Naive thymus-derived CD8-positive, alpha-beta T cell (primary cell): ENCODE data around the gene EFNA3. TPM values are rescaled to one million over a fixed set of nuclear protein-coding genes. Genes with fewer than 3 reads are reported as not detected.
A peak's percentile ranks its signal among the peaks of the same experiment; 100 is the strongest.

Experiments
- ATAC-seq, 2 donors: fragments of 150-1000 bp; cut with Tn5 transposase in 1 of 2; sonication (Bioruptor Pico), chemical (Tn5 transposase) in 1 of 2; 1 replicate in 1 of 2; 2 replicates in 1 of 2; pipeline ENCODE4 v1.10.0; 2021; ENCODE audit warnings: mild to moderate bottlenecking in 2 of 2, moderate library complexity in 2 of 2
- POLR2A ChIA-PET: fragments of 350-600 bp; sonication (Branson Sonifier 250); formaldehyde crosslinking; loops from one replicate; lab custom pipeline; 2021; ENCODE audit warnings: antibody characterized with exemption; lab: Charles Lee
- DNase-seq, 10 donors: peaks; one replicate each; pipeline versions ENCODE4 v3.0.0 to v3.0.0-alpha.2; 2020 to 2022
- H3K27ac Mint-ChIP-seq, 10 donors: one replicate each; pipeline ENCODE4 v1.8.0; 2020 to 2022; ENCODE audit warnings: mild to moderate bottlenecking in 10 of 10, mixed read lengths in 10 of 10, moderate library complexity in 4 of 10, inconsistent platforms in 1 of 10
- H3K27me3 Mint-ChIP-seq, 5 donors: one replicate each; pipeline ENCODE4 v1.8.0; 2021 to 2022; ENCODE audit warnings: mixed read lengths in 5 of 5
- H3K36me3 Mint-ChIP-seq, 3 donors: one replicate each; pipeline ENCODE4 v1.8.0; 2020 to 2022; ENCODE audit warnings: mixed read lengths in 3 of 3, mild to moderate bottlenecking in 2 of 3, inconsistent platforms in 1 of 3
- H3K4me1 Mint-ChIP-seq, 4 donors: one replicate each; pipeline ENCODE4 v1.8.0; 2021 to 2022; ENCODE audit warnings: mixed read lengths in 4 of 4
- H3K4me3 Mint-ChIP-seq, 10 donors: one replicate each; pipeline ENCODE4 v1.8.0; 2020 to 2022; ENCODE audit warnings: mild to moderate bottlenecking in 10 of 10, mixed read lengths in 10 of 10, moderate library complexity in 6 of 10, inconsistent platforms in 1 of 10
- H3K9me3 Mint-ChIP-seq, 9 donors: one replicate each; pipeline ENCODE4 v1.8.0; 2020 to 2022; ENCODE audit warnings: mixed read lengths in 9 of 9, mild to moderate bottlenecking in 3 of 9, inconsistent platforms in 1 of 9, moderate library complexity in 1 of 9
- polyA plus RNA-seq, 3 donors: library from polyadenylated mRNA; unstranded; fragments of 300-500 nt; fragmentation: Illumina TruSeq; gene quantifications; one replicate each; pipeline ENCODE4 v1.2.3, GENCODE V29; 2021
- total RNA-seq, 8 experiments: library from RNA in 2 of 8; stranded (reverse) in 2 of 8; gene quantifications; one replicate each; pipeline ENCODE4 v1.2.3 and lab custom pipeline; 2021 to 2026

Gene EFNA3
- total RNA-seq (1 to 10 TPM in 1 of 2 experiments, under 1 TPM in 1; 0.88 to 1.2 TPM), polyA plus RNA-seq (1 to 10 TPM in 1 of 3 donors, under 1 TPM in 2; 0.53 to 1.3 (median 0.56) TPM), total RNA-seq (lab: John Stamatoyannopoulos, UW) (0 to 1.5 (median 0.65) reads per million in 6 experiments)

GRCh38 chr1:155078469-155079209, at the start of gene EFNA3:
Gene EFNA3, plus strand, starts transcription at chr1:155078837. Its CDS starts 105 bp downstream, at chr1:155078942.
- peak within 1 kb of the TSS in 9 of 10 donors; percentile 0 to 89 (median 62) for H3K27ac Mint-ChIP-seq
- DNase-seq: peak in 7 of 10 donors; percentile 46 to 67 (median 48)
- peaks cover 13 to 37% (median 21%) of the 10 kb centered on the region in 5 donors for H3K27me3 Mint-ChIP-seq
- ATAC-seq: peak; percentile 24 to 37
- H3K4me1 Mint-ChIP-seq: peaks cover 18 to 44% (median 42%) of the 10 kb centered on the region in 4 donors
- no peaks in the 10 kb centered on the region for H3K9me3 Mint-ChIP-seq
- peak within 1 kb of the TSS; percentile 71 to 91 (median 84) for H3K4me3 Mint-ChIP-seq
- no peaks in the 10 kb centered on the region for H3K36me3 Mint-ChIP-seq
- POLR2A ChIA-PET: interaction anchor here (0.7 to 2.8 kb wide), 5 partner anchors 8 to 33 kb away, joined by 4 to 14 read pairs (median 7); partner anchors contain the start of gene EFNA4

- Mint-ChIP-seq H3K9me3 (no peaks in the 10 kb centered on the region), H3K36me3 (no peaks in the 10 kb centered on the region), H3K4me1 (peaks cover 0 to 1% (median 0%) of the 10 kb centered on the region in 4 donors), H3K27ac (peak overlapping the region in 1 of 10 donors; percentile 68), H3K4me3 (no peak overlapping the region), H3K27me3 (peaks cover 0 to 8% (median 0%) of the 10 kb centered on the region in 5 donors)
- DNase-seq: no peak
- no peak for ATAC-seq
- POLR2A ChIA-PET: no interaction called here
These were observed 49.0 kb upstream of the EFNA3 start for GRCh38 chr1:155029513-155030242.

GRCh38 chr1:155030243-155030795, 48.3 kb upstream of the EFNA3 start:
- Mint-ChIP-seq H3K9me3 (no peaks in the 10 kb centered on the region), H3K27ac (no peak overlapping the region), H3K36me3 (no peaks in the 10 kb centered on the region), H3K4me3 (no peak overlapping the region), H3K4me1 (peaks cover 0 to 1% (median 0%) of the 10 kb centered on the region in 4 donors), H3K27me3 (peaks cover 0 to 8% (median 0%) of the 10 kb centered on the region in 5 donors)
- DNase-seq (no peak), ATAC-seq (no peak)
- POLR2A ChIA-PET: no interaction called here

GRCh38 chr1:155030899-155031298, 47.7 kb upstream of the EFNA3 start:
- ATAC-seq (no peak), DNase-seq (no peak)
- Mint-ChIP-seq H3K4me3 (no peak overlapping the region), H3K27ac (no peak overlapping the region), H3K36me3 (no peaks in the 10 kb centered on the region), H3K4me1 (peaks cover 0 to 1% (median 0%) of the 10 kb centered on the region in 4 donors), H3K27me3 (peaks cover 0 to 8% (median 0%) of the 10 kb centered on the region in 5 donors), H3K9me3 (no peaks in the 10 kb centered on the region)
- POLR2A ChIA-PET: no interaction called here

GRCh38 chr1:155032886-155033285, 45.8 kb upstream of the EFNA3 start:
- no peak overlapping the region for H3K4me3 Mint-ChIP-seq
- H3K9me3 Mint-ChIP-seq: no peaks in the 10 kb centered on the region
- no peaks in the 10 kb centered on the region for H3K36me3 Mint-ChIP-seq
- H3K27ac Mint-ChIP-seq: no peak overlapping the region
- no peak for DNase-seq
- no peak for ATAC-seq
- peaks cover 0 to 1% (median 0%) of the 10 kb centered on the region in 4 donors for H3K4me1 Mint-ChIP-seq
- H3K27me3 Mint-ChIP-seq: peaks cover 0 to 9% (median 3%) of the 10 kb centered on the region in 5 donors
- POLR2A ChIA-PET: no interaction called here

GRCh38 chr1:155033524-155033923, 45.1 kb upstream of the EFNA3 start, which contains the start of the genes DCST1 and DCST2:
Gene DCST1, plus strand, starts transcription at chr1:155033824. Its CDS starts 213 bp downstream, at chr1:155034037.
Gene DCST2, minus strand, starts transcription at chr1:155033781. Its CDS starts 80 bp downstream, at chr1:155033701.
- DNase-seq: no peak
- POLR2A ChIA-PET: no interaction called here
- Mint-ChIP-seq H3K36me3 (no peaks in the 10 kb centered on the region), H3K4me1 (peaks cover 0 to 1% (median 0%) of the 10 kb centered on the region in 4 donors), H3K4me3 (no peak within 1 kb of the TSS), H3K27me3 (peaks cover 0 to 12% (median 3%) of the 10 kb centered on the region in 5 donors), H3K27ac (peak within 1 kb of the TSS in 1 of 10 donors; percentile 14), H3K9me3 (no peaks in the 10 kb centered on the region)
- no peak for ATAC-seq

GRCh38 chr1:155034318-155035208, 44.1 kb upstream of the EFNA3 start:
- H3K36me3 Mint-ChIP-seq: no peaks in the 10 kb centered on the region
- DNase-seq: no peak
- peaks cover 0 to 1% (median 0%) of the 10 kb centered on the region in 4 donors for H3K4me1 Mint-ChIP-seq
- no peak overlapping the region for H3K4me3 Mint-ChIP-seq
- ATAC-seq: no peak
- H3K27me3 Mint-ChIP-seq: peaks cover 0 to 19% (median 8%) of the 10 kb centered on the region in 5 donors
- POLR2A ChIA-PET: no interaction called here
- peak overlapping the region in 1 of 10 donors; percentile 8 for H3K27ac Mint-ChIP-seq
- no peaks in the 10 kb centered on the region for H3K9me3 Mint-ChIP-seq

- DNase-seq: no peak
- Mint-ChIP-seq H3K4me3 (no peak overlapping the region), H3K27ac (no peak overlapping the region), H3K4me1 (peaks cover 0 to 1% (median 0%) of the 10 kb centered on the region in 4 donors), H3K27me3 (peaks cover 1 to 19% (median 8%) of the 10 kb centered on the region in 5 donors), H3K36me3 (no peaks in the 10 kb centered on the region), H3K9me3 (no peaks in the 10 kb centered on the region)
- no peak for ATAC-seq
- POLR2A ChIA-PET: no interaction called here
These were observed 42.7 kb upstream of the EFNA3 start for GRCh38 chr1:155035936-155036335.

GRCh38 chr1:155037043-155037442, 41.6 kb upstream of the EFNA3 start:
- Mint-ChIP-seq H3K27me3 (peaks cover 1 to 19% (median 8%) of the 10 kb centered on the region in 5 donors), H3K9me3 (no peaks in the 10 kb centered on the region), H3K4me1 (peaks cover 0 to 1% (median 0%) of the 10 kb centered on the region in 4 donors), H3K4me3 (no peak overlapping the region), H3K36me3 (no peaks in the 10 kb centered on the region), H3K27ac (no peak overlapping the region)
- no peak for ATAC-seq
- DNase-seq: no peak
- POLR2A ChIA-PET: no interaction called here

GRCh38 chr1:155037851-155038441, 40.7 kb upstream of the EFNA3 start:
- Mint-ChIP-seq H3K36me3 (no peaks in the 10 kb centered on the region), H3K27me3 (peaks cover 1 to 19% (median 5%) of the 10 kb centered on the region in 5 donors), H3K27ac (no peak overlapping the region), H3K9me3 (no peaks in the 10 kb centered on the region), H3K4me1 (no peaks in the 10 kb centered on the region), H3K4me3 (no peak overlapping the region)
- DNase-seq: no peak
- no peak for ATAC-seq
- POLR2A ChIA-PET: interaction anchor here (0.7 kb wide), 1 partner anchor 272 kb away, joined by 4 read pairs; no protein-coding TSS in a partner anchor

- Mint-ChIP-seq H3K27ac (no peak overlapping the region), H3K4me3 (no peak overlapping the region), H3K9me3 (no peaks in the 10 kb centered on the region), H3K27me3 (peaks cover 1 to 19% (median 5%) of the 10 kb centered on the region in 5 donors), H3K4me1 (peaks cover 0 to under 1% (median 0%) of the 10 kb centered on the region in 4 donors), H3K36me3 (no peaks in the 10 kb centered on the region)
- no peak for DNase-seq
- POLR2A ChIA-PET: interaction anchor here (0.7 kb wide), 1 partner anchor 271 kb away, joined by 4 read pairs; no protein-coding TSS in a partner anchor
- no peak for ATAC-seq
These were observed 39.9 kb upstream of the EFNA3 start for GRCh38 chr1:155038602-155039307.
